Neural progenitor cell (in vitro differentiated cells): ENCODE measurements around the gene ACOT7.

Experiments used
- CTCF ChIP-seq: fragments of 200-600 bp; sonication (generic); IDR thresholded peaks from 2 replicates; pipeline ENCODE4 v1.5.1; 2017; ENCODE audit warnings: antibody characterized with exemption, mild to moderate bottlenecking
- EZH2 ChIP-seq: fragments of 200-600 bp; sonication (generic); IDR thresholded peaks from 2 replicates; pipeline ENCODE4 v1.6.1; 2017; ENCODE audit warnings: antibody characterized with exemption, mild to moderate bottlenecking, moderate library complexity
- EZH2phosphoT487 ChIP-seq: fragments of 200-600 bp; sonication (generic); IDR thresholded peaks from 2 replicates; pipeline ENCODE4 v1.6.1; 2017; ENCODE audit warnings: antibody characterized with exemption

GRCh38 chr1:6222636-6223035 is 170.9 kb downstream of the ACOT7 start:
- TF ChIP-seq CTCF = no peak
- TF ChIP-seq EZH2 = no peak
- TF ChIP-seq EZH2phosphoT487 = no peak
